ENCODE results near the gene PDE6C. TPM values are rescaled to one million over a fixed set of nuclear protein-coding genes. Genes with fewer than 3 reads are reported as not detected.

The PDE6C gene
- total and polyA plus RNA-seq, 2 of the 4 experiments (the other 2 are of a cell fraction) = not detected

DNA sequence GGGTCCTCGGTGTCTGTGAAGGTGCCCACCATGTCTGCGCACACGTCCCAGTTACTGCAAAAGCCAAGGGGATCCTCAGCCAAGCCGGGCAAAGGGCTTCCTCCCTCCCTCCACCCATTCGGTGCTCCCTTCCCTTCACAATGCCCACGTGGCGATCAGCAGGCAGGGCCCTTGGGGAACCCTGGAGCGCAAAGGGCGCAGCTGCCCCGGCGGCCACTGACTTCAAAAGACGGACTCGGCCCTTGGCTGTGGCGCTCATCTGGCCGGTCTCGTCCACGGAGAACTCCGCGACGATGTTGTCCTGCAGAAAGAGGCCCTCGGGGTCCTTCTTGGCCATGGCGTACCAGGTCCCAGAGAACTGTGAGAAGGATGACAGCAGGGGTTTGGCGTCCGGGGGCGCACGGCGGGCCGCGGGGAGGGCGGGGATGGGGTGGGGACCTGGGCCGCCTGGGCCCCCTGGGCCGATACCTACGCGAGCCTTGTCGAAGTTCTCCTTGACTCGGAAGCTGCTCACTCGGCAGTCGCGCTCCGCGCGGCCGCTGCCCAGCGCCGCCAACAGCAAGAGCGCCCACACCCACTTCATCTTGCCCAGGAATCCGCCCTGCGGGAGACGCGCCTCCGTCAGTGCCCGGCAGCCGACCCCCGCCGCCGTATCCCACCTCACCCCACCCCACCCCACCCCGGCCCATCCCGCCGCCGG, 11.7 kb upstream of the PDE6C start:
- ChIA-PET CTCF (no interaction called here), POLR2A (ENCODE audit: unreplicated experiment) (no interaction called here)
- Histone ChIP-seq H3K27ac (ENCODE audit: insufficient read depth, low read length) (no peak overlapping the region), H3K23ac (ENCODE audit: low read depth, low read length) (no peak overlapping the region), H4K20me1 (ENCODE audit: insufficient read depth, low read length) (no peaks in the 10 kb centered on the region), H3K4ac (ENCODE audit: low read depth, low read length) (no peak overlapping the region), H3K4me1 (ENCODE audit: control insufficient read depth, insufficient read depth, low read length) (peaks cover 1% of the 10 kb centered on the region; the same call in 1 of the 2 replicates), H3K14ac (replicated peaks; ENCODE audit: low read depth, low read length) (no peak overlapping the region), H4K91ac (ENCODE audit: insufficient read depth, low read depth, low read length) (no peak overlapping the region), H2BK15ac (ENCODE audit: low read depth, low read length) (no peak overlapping the region), H2BK120ac (ENCODE audit: low read depth, low read length) (no peak overlapping the region), H3K36me3 (ENCODE audit: control insufficient read depth, insufficient read depth, low read length) (no peaks in the 10 kb centered on the region), H3K9me1 (ENCODE audit: insufficient read depth, low read length) (no peaks in the 10 kb centered on the region), H2AFZ (replicated peaks; ENCODE audit: low read length, poor library complexity) (peak overlapping the region; percentile 64), H3K9me3 (ENCODE audit: control insufficient read depth, insufficient read depth, low read length) (no peaks in the 10 kb centered on the region), H3K18ac (ENCODE audit: low read depth, low read length) (no peak overlapping the region), H3K4me3 (ENCODE audit: insufficient read depth, low read depth, low read length) (no peak overlapping the region), H3K56ac (ENCODE audit: extremely low read depth, insufficient read depth, low read length) (no peak overlapping the region), H3K27me3 (ENCODE audit: control insufficient read depth, insufficient read depth, low read length) (peaks cover 44% of the 10 kb centered on the region), H2BK5ac (ENCODE audit: low read depth, low read length, poor library complexity, severe bottlenecking) (no peak overlapping the region), H3K79me1 (ENCODE audit: low read depth in 1 of 2, low read length in 2 of 2) (no peaks in the 10 kb centered on the region), H4K5ac (ENCODE audit: low read depth, low read length) (no peak overlapping the region), H2BK20ac (ENCODE audit: low read depth, low read length) (no peak overlapping the region), H2AK9ac (replicated peaks; ENCODE audit: low read depth, low read length, poor library complexity) (no peak overlapping the region), H3K9ac (ENCODE audit: low read depth, low read length) (no peak overlapping the region), H4K8ac (ENCODE audit: low read depth in 2 of 2, low read length in 2 of 2) (no peak overlapping the region), H3K4me2 (ENCODE audit: low read depth, low read length) (0 out of 2 replicates have a peak overlapping the region, but pooled peaks have one; percentile 41), H2AK5ac (ENCODE audit: low read depth, low read length) (no peak overlapping the region)
- intact Hi-C loops (cut with micrococcal nuclease) (no loop called here), in situ Hi-C loops (cut with MboI; ENCODE audit: low sequenced_read_pairs) (no loop called here), dilution Hi-C loops (cut with HindIII; ENCODE audit: low sequenced_read_pairs, unreplicated experiment) (no loop called here)
- BruUV-seq (replicated peaks) = no TSS peak
- no peak for TF ChIP-seq CHD1 (IDR thresholded peaks at IDR 0.05; ENCODE audit: low read depth, low read length)
- TF ChIP-seq, protein P1, sequence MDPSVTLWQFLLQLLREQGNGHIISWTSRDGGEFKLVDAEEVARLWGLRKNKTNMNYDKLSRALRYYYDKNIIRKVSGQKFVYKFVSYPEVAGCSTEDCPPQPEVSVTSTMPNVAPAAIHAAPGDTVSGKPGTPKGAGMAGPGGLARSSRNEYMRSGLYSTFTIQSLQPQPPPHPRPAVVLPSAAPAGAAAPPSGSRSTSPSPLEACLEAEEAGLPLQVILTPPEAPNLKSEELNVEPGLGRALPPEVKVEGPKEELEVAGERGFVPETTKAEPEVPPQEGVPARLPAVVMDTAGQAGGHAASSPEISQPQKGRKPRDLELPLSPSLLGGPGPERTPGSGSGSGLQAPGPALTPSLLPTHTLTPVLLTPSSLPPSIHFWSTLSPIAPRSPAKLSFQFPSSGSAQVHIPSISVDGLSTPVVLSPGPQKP (IDR thresholded peaks at IDR 0.05; ENCODE audit: borderline replicate concordance, low read depth, low read length) = no peak
- TF ChIP-seq SMC3 (IDR thresholded peaks at IDR 0.05; ENCODE audit: low read depth, low read length) = no peak
- TF ChIP-seq, protein P2, sequence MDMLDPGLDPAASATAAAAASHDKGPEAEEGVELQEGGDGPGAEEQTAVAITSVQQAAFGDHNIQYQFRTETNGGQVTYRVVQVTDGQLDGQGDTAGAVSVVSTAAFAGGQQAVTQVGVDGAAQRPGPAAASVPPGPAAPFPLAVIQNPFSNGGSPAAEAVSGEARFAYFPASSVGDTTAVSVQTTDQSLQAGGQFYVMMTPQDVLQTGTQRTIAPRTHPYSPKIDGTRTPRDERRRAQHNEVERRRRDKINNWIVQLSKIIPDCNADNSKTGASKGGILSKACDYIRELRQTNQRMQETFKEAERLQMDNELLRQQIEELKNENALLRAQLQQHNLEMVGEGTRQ (IDR thresholded peaks at IDR 0.05; ENCODE audit: low read depth, low read length) = no peak
- no peak for TF ChIP-seq POLR2A (IDR thresholded peaks at IDR 0.05; ENCODE audit: low read depth, low read length)
- TF ChIP-seq RAD21 (IDR thresholded peaks at IDR 0.05; ENCODE audit: low read length) = no peak
- TF ChIP-seq CEBPB (IDR thresholded peaks at IDR 0.05; ENCODE audit: low read depth, low read length) = no peak
- TF ChIP-seq FOS (IDR thresholded peaks at IDR 0.05; ENCODE audit: low read depth, low read length) = no peak
- no peak for TF ChIP-seq BHLHE40 (IDR thresholded peaks at IDR 0.05; ENCODE audit: low read depth, low read length)
- TF ChIP-seq NFE2L2 (IDR thresholded peaks at IDR 0.05; ENCODE audit: low read depth, low read length) = no peak
- TF ChIP-seq RFX5 (IDR thresholded peaks at IDR 0.05; ENCODE audit: low read depth, low read length) = no peak
- no peak for TF ChIP-seq MXI1 (IDR thresholded peaks at IDR 0.05; ENCODE audit: borderline replicate concordance, low read depth, low read length)
- WGBS, 2 experiments (ENCODE audit: extremely low coverage in 2 of 2, insufficient read length in 1 of 2) = 8% methylated on average over 29 of the region's 60 CpGs; no CpG with 5 or more reads in 1 of the 2 experiments
- peak; percentile 32 for DNase-seq
- ATAC-seq (ENCODE audit: low read depth) = peak; percentile 65
